Activated T-cell treated with anti-CD3 and anti-CD28 coated beads, Interleukin-2, amount 50 U/mL, for 4 hours (primary cell): Measurements from ENCODE around the gene BCL2L1. TPM values are rescaled to one million over a fixed set of nuclear protein-coding genes. Genes with fewer than 3 reads are reported as not detected.

Source experiments
- ATAC-seq, 2 donors: fragments of 200-7000 bp; cut with Tn5 transposase; one replicate each; pipeline ENCODE4 v1.10.0; 2021
- DNase-seq: peaks from one replicate; pipeline ENCODE4 v3.0.0-alpha.2; 2020
- H3K27me3 Mint-ChIP-seq: one replicate; pipeline ENCODE4 v1.8.0; 2021; ENCODE audit warnings: low read depth, mixed read lengths
- H3K36me3 Mint-ChIP-seq: one replicate; pipeline ENCODE4 v1.8.0; 2022; ENCODE audit warnings: mixed read lengths; ENCODE audit not compliant: insufficient read depth
- H3K4me1 Mint-ChIP-seq: one replicate; pipeline ENCODE4 v1.8.0; 2021; ENCODE audit warnings: low read depth, mixed read lengths
- H3K4me3 Mint-ChIP-seq: one replicate; pipeline ENCODE4 v1.8.0; 2021; ENCODE audit warnings: mild to moderate bottlenecking, moderate library complexity, mixed read lengths
- H3K9me3 Mint-ChIP-seq: one replicate; pipeline ENCODE4 v1.8.0; 2021; ENCODE audit warnings: mixed read lengths
- total RNA-seq, 3 donors: library from RNA; stranded (reverse); gene quantifications; one replicate each; pipeline ENCODE4 v1.2.1, GENCODE V29; 2021

Gene BCL2L1
- total RNA-seq, 3 donors from 2014 or later: 237 to 274 (median 248) TPM

DNA sequence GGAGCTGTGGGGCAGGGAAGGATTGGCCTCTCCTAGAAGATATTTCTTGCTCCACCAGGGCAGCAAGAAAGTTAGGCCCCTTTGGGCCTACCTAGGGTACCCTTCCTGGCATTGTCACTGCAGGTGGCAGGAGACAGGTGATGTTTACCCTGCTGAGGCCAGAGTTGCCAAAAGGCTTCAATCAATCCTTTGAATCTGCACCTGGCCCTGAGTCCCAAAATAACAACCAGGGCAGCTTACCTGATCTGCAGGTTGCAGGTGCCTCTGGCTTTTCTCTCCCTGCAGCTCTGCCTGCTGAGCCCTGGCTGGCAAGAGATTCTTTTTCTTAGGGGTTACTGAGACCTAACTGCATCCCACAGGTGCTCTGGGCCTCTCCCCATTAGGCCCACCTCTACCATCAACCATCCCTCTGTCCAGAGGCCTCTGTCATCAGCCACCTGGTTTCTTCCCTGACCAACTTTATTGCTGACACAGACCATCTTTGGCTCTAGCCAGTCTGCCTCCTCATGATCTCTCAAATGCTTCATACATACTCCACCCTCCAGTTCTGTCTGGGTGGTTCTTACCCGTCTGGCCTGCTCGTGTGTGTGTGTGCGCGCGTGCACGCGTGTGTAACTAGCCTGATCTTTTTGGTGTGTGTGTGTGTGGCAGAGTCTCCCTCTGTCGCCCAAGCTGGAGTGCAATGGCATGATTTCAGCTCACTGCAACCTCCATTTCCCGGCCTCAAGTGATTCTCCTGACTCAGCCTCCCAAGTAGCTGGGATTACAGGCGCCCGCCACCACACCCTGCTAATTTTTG lies 13.7 kb downstream of the BCL2L1 start:
- H3K9me3 Mint-ChIP-seq: no peaks in the 10 kb centered on the region
- peaks cover 58% of the 10 kb centered on the region for H3K36me3 Mint-ChIP-seq
- H3K4me3 Mint-ChIP-seq: peak overlapping the region; percentile 54
- DNase-seq: no peak
- peaks cover 81% of the 10 kb centered on the region for H3K4me1 Mint-ChIP-seq
- H3K27me3 Mint-ChIP-seq: no peaks in the 10 kb centered on the region
- no peak for ATAC-seq

DNA sequence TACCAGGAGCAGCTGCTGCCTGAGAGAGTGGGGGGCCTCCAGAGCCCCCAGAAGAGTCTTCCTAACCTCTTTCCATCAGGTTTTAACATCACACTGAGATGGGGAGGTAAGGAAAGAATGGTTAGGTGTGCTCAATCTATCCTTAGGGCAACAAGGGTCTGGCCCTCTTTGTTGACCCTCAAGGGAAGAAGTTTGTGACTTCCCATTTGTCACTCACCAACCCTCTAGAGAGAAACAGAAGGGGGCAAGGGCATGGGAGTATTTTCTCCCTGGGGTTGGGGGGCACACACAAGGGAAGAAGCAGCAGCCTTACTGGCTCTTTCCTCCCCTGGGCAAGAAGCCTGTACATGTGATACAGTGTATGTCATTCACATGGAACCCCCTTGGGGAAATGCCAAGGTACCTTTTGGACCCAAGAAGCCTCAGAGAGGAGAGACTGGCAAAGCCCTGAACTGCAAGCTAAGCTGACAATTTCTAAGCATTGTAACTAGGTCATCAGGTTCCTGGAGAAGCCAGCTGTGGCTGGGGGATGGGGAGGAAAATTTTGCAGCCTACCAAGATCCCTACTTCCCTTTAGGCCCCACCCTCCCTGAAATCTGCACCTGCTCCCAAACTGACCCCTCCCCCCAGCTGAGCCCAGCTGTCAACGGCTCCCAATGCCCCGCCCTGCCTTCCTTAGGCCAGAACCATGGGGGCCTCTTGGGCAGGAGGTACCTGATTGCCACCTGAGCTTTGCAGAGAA lies 14.5 kb downstream of the BCL2L1 start:
- peaks cover 51% of the 10 kb centered on the region for H3K36me3 Mint-ChIP-seq
- no peaks in the 10 kb centered on the region for H3K9me3 Mint-ChIP-seq
- ATAC-seq: no peak
- H3K4me1 Mint-ChIP-seq: peaks cover 73% of the 10 kb centered on the region
- no peaks in the 10 kb centered on the region for H3K27me3 Mint-ChIP-seq
- H3K4me3 Mint-ChIP-seq: no peak overlapping the region
- no peak for DNase-seq

GRCh38 chr20:31707258-31707615 lies 15.4 kb downstream of the BCL2L1 start:
- DNase-seq (no peak), ATAC-seq (no peak)
- no peak overlapping the region for H3K4me3 Mint-ChIP-seq
- no peaks in the 10 kb centered on the region for H3K9me3 Mint-ChIP-seq
- peaks cover 65% of the 10 kb centered on the region for H3K4me1 Mint-ChIP-seq
- peaks cover 44% of the 10 kb centered on the region for H3K36me3 Mint-ChIP-seq
- no peaks in the 10 kb centered on the region for H3K27me3 Mint-ChIP-seq

GRCh38 chr20:31706607-31707257 lies 15.9 kb downstream of the BCL2L1 start:
- Mint-ChIP-seq H3K36me3 (peaks cover 45% of the 10 kb centered on the region), H3K4me1 (peaks cover 65% of the 10 kb centered on the region), H3K4me3 (no peak overlapping the region), H3K27me3 (no peaks in the 10 kb centered on the region), H3K9me3 (no peaks in the 10 kb centered on the region)
- ATAC-seq (no peak), DNase-seq (no peak)

- peak in 1 of 2 donors; percentile 31 for ATAC-seq
- H3K4me3 Mint-ChIP-seq: no peak overlapping the region
Measured at GRCh38 chr20:31705598-31706597, 16.8 kb downstream of the BCL2L1 start.

GRCh38 chr20:31705191-31705590 lies 17.5 kb downstream of the BCL2L1 start:
- H3K4me1 Mint-ChIP-seq: peaks cover 62% of the 10 kb centered on the region
- H3K9me3 Mint-ChIP-seq: no peaks in the 10 kb centered on the region
- peaks cover 50% of the 10 kb centered on the region for H3K36me3 Mint-ChIP-seq
- no peak for DNase-seq
- no peak overlapping the region for H3K4me3 Mint-ChIP-seq
- H3K27me3 Mint-ChIP-seq: no peaks in the 10 kb centered on the region
- no peak for ATAC-seq

More at GRCh38 chr20:31705598-31706597, 16.8 kb downstream of the BCL2L1 start:
- Mint-ChIP-seq H3K36me3 (peaks cover 46% of the 10 kb centered on the region), H3K4me1 (peaks cover 62% of the 10 kb centered on the region), H3K9me3 (no peaks in the 10 kb centered on the region), H3K27me3 (no peaks in the 10 kb centered on the region)
- DNase-seq: no peak

- H3K9me3 Mint-ChIP-seq: no peaks in the 10 kb centered on the region
- H3K36me3 Mint-ChIP-seq: peaks cover 50% of the 10 kb centered on the region
- no peak overlapping the region for H3K4me3 Mint-ChIP-seq
- DNase-seq (no peak), ATAC-seq (no peak)
- H3K4me1 Mint-ChIP-seq: peaks cover 64% of the 10 kb centered on the region
- H3K27me3 Mint-ChIP-seq: no peaks in the 10 kb centered on the region
Measured at GRCh38 chr20:31704225-31705119, 18.2 kb downstream of the BCL2L1 start.

GRCh38 chr20:31701591-31701990 lies 21.1 kb downstream of the BCL2L1 start:
- ATAC-seq (no peak), DNase-seq (no peak)
- H3K4me1 Mint-ChIP-seq: peaks cover 58% of the 10 kb centered on the region
- no peaks in the 10 kb centered on the region for H3K9me3 Mint-ChIP-seq
- H3K4me3 Mint-ChIP-seq: no peak overlapping the region
- H3K27me3 Mint-ChIP-seq: no peaks in the 10 kb centered on the region
- peaks cover 41% of the 10 kb centered on the region for H3K36me3 Mint-ChIP-seq

- Mint-ChIP-seq H3K36me3 (peaks cover 38% of the 10 kb centered on the region), H3K27me3 (no peaks in the 10 kb centered on the region), H3K9me3 (no peaks in the 10 kb centered on the region), H3K4me1 (peaks cover 54% of the 10 kb centered on the region), H3K4me3 (no peak overlapping the region)
- ATAC-seq (no peak), DNase-seq (no peak)
Measured at GRCh38 chr20:31700747-31701146, 21.9 kb downstream of the BCL2L1 start.

DNA sequence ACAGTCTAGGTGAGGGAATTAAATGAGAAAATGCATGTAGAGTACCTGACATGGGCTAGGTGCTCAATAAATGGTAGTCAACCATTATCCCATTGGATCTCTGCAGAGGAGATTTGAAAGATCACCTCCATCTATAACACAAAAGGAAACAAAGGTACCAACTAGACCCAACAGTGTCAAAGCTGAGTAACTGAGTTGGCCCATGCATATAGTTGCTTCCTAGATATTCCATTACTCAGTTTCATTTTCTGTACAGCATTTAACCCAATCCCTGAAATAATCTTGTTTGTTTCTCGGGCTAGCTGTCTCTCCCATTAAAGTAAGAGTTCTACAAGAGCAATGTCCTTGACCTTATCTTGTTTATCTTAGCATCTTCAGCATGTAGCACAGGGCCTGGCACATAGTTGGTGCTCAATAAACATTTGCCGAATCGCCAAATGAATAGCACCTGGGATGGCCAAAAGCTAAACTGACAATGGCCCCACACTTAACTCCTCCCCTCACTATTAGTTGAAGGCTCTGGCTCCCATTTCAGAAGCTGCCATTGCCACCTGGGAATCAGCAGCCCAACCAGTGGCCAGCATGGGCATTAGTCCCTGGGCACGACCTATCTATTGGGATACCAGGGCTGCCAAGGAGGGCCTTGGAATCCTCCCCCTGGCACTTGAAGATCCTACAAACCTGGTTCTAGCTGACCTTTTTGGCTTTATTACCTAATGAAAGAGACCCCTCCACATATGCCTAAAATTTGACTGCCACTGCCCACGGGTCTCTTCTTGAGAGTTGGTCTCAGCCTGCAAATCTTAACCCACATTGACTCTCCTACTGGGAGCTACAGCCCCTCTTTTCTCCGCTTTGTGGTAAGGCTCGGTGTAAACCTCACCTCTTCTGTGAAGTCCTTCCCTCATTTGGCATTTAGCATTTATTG lies 22.6 kb downstream of the BCL2L1 start:
- ATAC-seq: no peak
- Mint-ChIP-seq H3K9me3 (no peaks in the 10 kb centered on the region), H3K4me3 (no peak overlapping the region), H3K36me3 (peaks cover 37% of the 10 kb centered on the region), H3K4me1 (peaks cover 55% of the 10 kb centered on the region), H3K27me3 (no peaks in the 10 kb centered on the region)
- no peak for DNase-seq

GRCh38 chr20:31698803-31699718 lies 23.6 kb downstream of the BCL2L1 start:
- H3K9me3 Mint-ChIP-seq: no peaks in the 10 kb centered on the region
- no peak overlapping the region for H3K4me3 Mint-ChIP-seq
- ATAC-seq: peak; percentile 76 to 81
- peaks cover 37% of the 10 kb centered on the region for H3K36me3 Mint-ChIP-seq
- DNase-seq: no peak
- H3K4me1 Mint-ChIP-seq: peaks cover 60% of the 10 kb centered on the region
- H3K27me3 Mint-ChIP-seq: no peaks in the 10 kb centered on the region
